Cardiac fibroblast (primary cell): ENCODE measurements around the gene AP2A2.

Experiments
- DNase-seq, 2 donors: peaks; one replicate each; pipeline versions ENCODE4 v3.0.0 to v3.0.0-alpha.2; 2010; ENCODE audit warnings: low read depth in 2 of 2
- H3K4me3 ChIP-seq, 2 donors: replicated peaks in 1 of 2; 1 replicate in 1 of 2; 2 replicates in 1 of 2; pipeline ENCODE4 v1.5.1; 2011; ENCODE audit warnings: low read depth in 2 of 2, low read length in 2 of 2, mild to moderate bottlenecking in 2 of 2, moderate library complexity in 1 of 2
- CTCF ChIP-seq: IDR thresholded peaks from one replicate; pipeline ENCODE4 v1.5.1; 2011; ENCODE audit warnings: low read depth, mild to moderate bottlenecking, low read length, inconsistent platforms

Gene AP2A2

GRCh38 chr11:999009-999408 is 73.3 kb downstream of the AP2A2 start:
- H3K4me3 ChIP-seq = no peak overlapping the region
- no peak for TF ChIP-seq CTCF
- no peak for DNase-seq

DNA sequence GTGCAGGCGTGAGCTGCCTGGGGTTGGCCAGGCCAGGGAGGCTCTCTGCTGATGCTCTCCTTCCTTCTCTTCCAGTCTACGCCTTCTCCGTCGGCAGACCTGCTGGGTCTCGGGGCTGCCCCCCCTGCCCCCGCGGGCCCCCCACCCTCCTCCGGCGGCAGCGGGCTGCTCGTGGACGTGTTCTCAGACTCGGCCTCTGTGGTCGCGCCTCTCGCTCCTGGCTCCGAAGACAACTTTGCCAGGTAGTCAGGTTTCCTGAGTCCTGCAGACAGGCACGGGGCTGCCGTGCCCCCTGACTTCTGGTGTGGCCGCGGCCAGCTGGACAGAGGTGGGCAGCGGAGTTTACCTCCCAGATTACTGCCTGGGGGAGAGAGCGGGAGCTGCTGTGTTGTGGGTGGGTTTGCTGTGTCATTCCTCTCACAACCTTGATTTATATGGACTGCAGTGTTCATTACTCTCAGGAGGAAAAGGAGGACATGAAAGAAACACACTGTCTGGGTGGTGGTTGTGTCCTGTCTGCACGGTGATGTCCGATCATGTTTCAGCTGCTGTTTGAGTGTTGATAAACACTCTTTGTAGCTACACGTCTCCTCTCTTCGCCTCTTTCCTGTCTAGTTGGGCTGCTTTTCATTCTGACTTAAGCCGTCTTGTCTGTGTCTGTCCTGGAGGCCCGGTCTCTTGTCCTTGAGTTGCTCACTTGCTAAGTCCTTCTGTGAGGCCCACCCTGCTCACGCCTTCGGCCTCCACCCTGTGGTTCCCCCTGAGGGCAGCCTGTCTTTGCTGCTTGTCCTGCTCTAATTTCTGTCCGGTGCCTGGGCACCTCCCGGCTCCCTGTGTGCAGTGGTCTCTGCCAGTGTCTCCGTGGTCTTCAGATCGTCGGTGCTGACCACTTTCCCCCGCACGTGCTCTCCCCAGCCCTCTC is 74.9 kb downstream of the AP2A2 start:
- no peak overlapping the region for H3K4me3 ChIP-seq
- DNase-seq = no peak
- TF ChIP-seq CTCF = no peak

GRCh38 chr11:1001617-1002405 is 76.1 kb downstream of the AP2A2 start:
- TF ChIP-seq CTCF = no peak
- H3K4me3 ChIP-seq = no peak overlapping the region
- DNase-seq = no peak

DNA sequence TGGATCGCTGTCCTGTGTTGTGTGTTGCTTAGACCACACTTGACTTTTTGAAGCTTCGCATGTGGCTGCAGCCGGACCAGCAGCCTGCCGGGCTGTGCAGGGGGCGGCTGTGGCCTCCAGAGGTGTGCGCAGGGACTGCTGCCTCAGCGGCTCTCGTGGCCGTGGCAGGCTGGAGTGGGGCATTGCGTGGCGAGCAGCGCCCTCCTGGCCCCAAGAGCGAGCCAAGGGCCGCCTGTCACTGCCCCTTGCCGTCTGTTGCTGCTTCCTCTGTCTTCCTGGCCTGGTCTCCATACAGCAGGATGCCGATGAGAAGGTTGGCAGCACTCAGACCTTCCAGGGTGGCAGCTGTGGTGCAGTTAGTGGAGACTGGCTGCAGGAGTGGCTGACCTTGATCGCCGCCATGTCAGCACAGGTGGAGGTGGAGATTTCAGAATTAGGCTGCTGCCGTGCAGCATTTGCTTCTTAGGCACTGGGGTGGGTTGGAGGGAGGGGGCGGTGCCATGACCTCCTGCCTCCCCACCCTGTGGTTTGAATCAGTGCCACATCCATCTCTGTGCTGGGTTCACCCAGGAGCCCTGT is 76.8 kb downstream of the AP2A2 start:
- no peak for TF ChIP-seq CTCF
- no peak for DNase-seq
- H3K4me3 ChIP-seq = no peak overlapping the region

DNA sequence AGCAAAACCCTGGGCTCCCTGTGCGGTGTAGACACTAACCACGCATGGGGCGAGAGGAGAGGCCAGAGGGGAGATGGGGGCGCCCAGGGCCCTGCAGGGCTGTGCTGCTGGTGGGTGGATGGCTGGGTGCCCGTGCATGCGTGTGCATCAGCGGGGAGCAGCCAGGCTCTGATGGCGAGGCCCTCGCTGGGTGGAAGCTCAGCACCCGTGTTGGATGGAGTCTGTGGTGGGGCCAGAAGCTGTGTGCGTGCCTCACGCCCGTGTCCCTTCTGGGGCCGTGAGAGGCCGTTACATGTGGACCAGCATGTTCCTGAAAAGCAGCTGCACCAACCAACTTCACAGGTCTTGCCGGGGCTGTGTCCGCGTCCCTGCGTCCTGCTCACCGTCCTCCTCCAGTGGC is 77.5 kb downstream of the AP2A2 start:
- DNase-seq = no peak
- no peak for TF ChIP-seq CTCF
- H3K4me3 ChIP-seq = no peak overlapping the region

DNA sequence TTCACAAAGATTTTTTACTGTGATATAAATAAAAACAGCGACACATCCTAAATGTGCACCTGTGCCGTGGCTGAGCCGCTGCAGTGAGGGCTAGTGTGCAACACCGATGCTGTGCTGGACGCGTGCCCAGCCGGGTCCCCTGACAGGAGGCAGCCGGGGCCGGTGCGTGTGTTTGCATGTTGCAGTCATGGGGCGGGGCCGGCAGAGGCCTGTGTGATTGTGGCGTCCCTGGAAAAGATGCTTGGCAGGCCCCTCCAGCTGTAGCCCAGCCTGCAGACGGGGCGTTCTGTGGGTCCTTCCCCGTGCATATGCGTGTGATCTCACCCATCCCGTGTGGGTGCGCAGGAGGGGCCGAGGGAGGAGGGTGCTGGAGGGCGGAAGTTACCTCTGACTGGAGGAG is 80.3 kb downstream of the AP2A2 start:
- H3K4me3 ChIP-seq = no peak overlapping the region
- no peak for TF ChIP-seq CTCF
- no peak for DNase-seq
